Brain microvascular endothelial cell (primary cell): ENCODE data around the gene PHF2.

Experiments used
- DNase-seq: peaks from one replicate; pipeline ENCODE4 v3.0.0-alpha.2; 2020
- H3K27ac ChIP-seq: fragments of 250-450 bp; sonication (Bioruptor Pico); 2 replicates; pipeline ENCODE4 v1.5.1; 2020; ENCODE audit warnings: mild to moderate bottlenecking, moderate library complexity
- H3K27me3 ChIP-seq: fragments of 250-450 bp; sonication (Bioruptor Pico); replicated peaks from 2 replicates; pipeline ENCODE4 v1.5.1; 2020; ENCODE audit warnings: mild to moderate bottlenecking
- H3K36me3 ChIP-seq: fragments of 250-450 bp; sonication (Bioruptor Pico); replicated peaks from 2 replicates; pipeline ENCODE4 v1.5.1; 2020; ENCODE audit warnings: mild to moderate bottlenecking
- H3K4me3 ChIP-seq: 2 replicates; pipeline ENCODE4 v1.5.1; 2011; ENCODE audit warnings: low read depth, mild to moderate bottlenecking, control low read depth, low read length, moderate library complexity
- CTCF ChIP-seq: IDR thresholded peaks from 2 replicates; pipeline ENCODE4 v1.5.1; 2011; ENCODE audit warnings: low read depth, mild to moderate bottlenecking, moderate library complexity, low read length, control low read depth, inconsistent platforms; ENCODE audit errors: missing control alignments
- in situ Hi-C: cut with HindIII; loops from 2 replicates; pipeline ENCODE4 v1.10.0; 2017; ENCODE audit warnings: low sequenced_read_pairs, low pct_ligation_motif_present

Gene PHF2

GRCh38 chr9:93660352-93661046 lies 84.1 kb downstream of the PHF2 start:
- in situ Hi-C loops: no loop called here
- Histone ChIP-seq H3K27me3 (no peaks in the 10 kb centered on the region), H3K27ac (no peak overlapping the region), H3K36me3 (no peaks in the 10 kb centered on the region), H3K4me3 (no peak overlapping the region)
- TF ChIP-seq CTCF: no peak
- DNase-seq: no peak

GRCh38 chr9:93661591-93661990 lies 85.2 kb downstream of the PHF2 start:
- no peak overlapping the region for H3K27ac ChIP-seq
- no peaks in the 10 kb centered on the region for H3K36me3 ChIP-seq
- in situ Hi-C loops: no loop called here
- no peak for TF ChIP-seq CTCF
- DNase-seq: no peak
- no peak overlapping the region for H3K4me3 ChIP-seq
- no peaks in the 10 kb centered on the region for H3K27me3 ChIP-seq

DNA sequence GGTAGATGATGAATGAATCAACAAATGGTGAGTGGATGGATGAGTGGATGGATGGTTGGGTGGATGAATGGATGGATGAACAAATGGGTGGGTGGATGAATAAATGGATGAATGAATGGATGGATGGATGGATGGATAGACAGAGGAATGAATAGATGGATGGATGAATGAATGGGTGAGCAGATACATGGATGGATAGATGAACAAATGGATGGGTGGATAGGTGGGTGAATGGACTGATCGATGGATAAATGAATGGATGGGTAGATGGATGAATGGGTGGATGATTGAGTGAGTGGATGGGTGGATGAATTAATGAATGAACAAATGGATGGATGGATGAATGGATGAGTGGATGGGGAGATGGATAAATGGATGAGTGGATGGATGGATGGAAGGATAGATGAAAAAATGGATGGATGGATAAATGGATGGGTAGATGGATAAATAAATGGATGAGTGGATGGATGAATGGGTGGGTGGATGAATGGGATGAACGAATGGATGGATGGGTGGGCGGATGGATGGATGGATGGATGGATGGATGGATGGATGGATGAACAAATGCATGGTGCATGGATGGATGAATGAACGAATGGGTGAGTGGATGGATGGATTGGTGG lies 85.7 kb downstream of the PHF2 start:
- Histone ChIP-seq H3K36me3 (no peaks in the 10 kb centered on the region), H3K4me3 (no peak overlapping the region), H3K27ac (no peak overlapping the region), H3K27me3 (no peaks in the 10 kb centered on the region)
- TF ChIP-seq CTCF: no peak
- in situ Hi-C loops: no loop called here
- DNase-seq: no peak

DNA sequence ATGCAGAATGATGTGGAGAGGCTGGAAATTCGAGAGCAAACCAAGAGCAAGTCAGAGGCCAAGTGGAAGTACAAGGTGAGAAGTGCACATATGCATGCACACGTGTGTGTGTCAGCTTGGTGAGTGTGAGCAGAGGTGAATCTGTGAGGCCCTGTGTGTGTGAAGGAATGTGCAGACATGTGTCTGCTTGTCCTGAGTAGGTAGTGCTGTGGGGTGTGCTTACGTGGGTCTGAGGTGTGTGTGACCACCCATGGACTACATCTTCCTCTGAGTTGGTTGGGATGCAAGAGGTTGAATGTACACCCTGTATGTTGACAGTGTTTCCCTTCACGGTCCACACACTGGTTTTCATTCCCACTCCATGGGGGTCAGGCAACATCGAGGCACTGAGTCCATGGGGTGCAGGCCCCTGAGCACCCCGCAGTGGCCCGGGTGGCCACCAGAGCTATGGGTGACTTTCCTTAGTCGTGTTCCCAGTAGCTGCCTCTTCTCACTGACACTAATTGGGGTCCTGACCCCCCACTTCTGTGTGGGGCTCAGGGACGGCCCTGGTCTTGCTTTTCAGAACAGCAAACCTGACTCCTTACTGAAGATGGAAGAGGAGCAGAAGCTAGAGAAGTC lies 86.7 kb downstream of the PHF2 start:
- in situ Hi-C loops: no loop called here

GRCh38 chr9:93663877-93664548 lies 87.6 kb downstream of the PHF2 start:
- H3K36me3 ChIP-seq: no peaks in the 10 kb centered on the region
- in situ Hi-C loops: no loop called here

More for the DNA sequence above, 86.7 kb downstream of the PHF2 start:
- H3K27ac ChIP-seq: no peak overlapping the region
- H3K36me3 ChIP-seq: no peaks in the 10 kb centered on the region
- TF ChIP-seq CTCF: no peak
- no peak for DNase-seq
- H3K27me3 ChIP-seq: no peaks in the 10 kb centered on the region
- no peak overlapping the region for H3K4me3 ChIP-seq

More at GRCh38 chr9:93663877-93664548, 87.6 kb downstream of the PHF2 start:
- no peak for DNase-seq
- Histone ChIP-seq H3K27ac (no peak overlapping the region), H3K4me3 (no peak overlapping the region), H3K27me3 (no peaks in the 10 kb centered on the region)
- TF ChIP-seq CTCF: no peak
